BLaER1 treated with 17β-estradiol and CSF1 and Interleukin-3, amounts not matched to agents 10 nM and 100 nM (cell line): ENCODE measurements around the gene WFDC8.

Experiments used
- H3K27ac ChIP-seq, 11 experiments: shearing (Covaris generic); formaldehyde crosslinking; 2 replicates each; pipeline ENCODE4 v1.8.1; 2022
- H3K27me3 ChIP-seq, 11 experiments: shearing (Covaris generic); formaldehyde crosslinking; 2 replicates each; pipeline ENCODE4 v1.8.1; 2022
- H3K36me3 ChIP-seq, 11 experiments: shearing (Covaris generic); formaldehyde crosslinking; 2 replicates each; pipeline ENCODE4 v1.8.1; 2022
- H3K4me1 ChIP-seq, 10 experiments: shearing (Covaris generic); formaldehyde crosslinking; 2 replicates each; pipeline ENCODE4 v1.8.1; 2022
- H3K4me2 ChIP-seq, 11 experiments: shearing (Covaris generic); formaldehyde crosslinking; 2 replicates each; pipeline ENCODE4 v1.8.1; 2022
- H3K4me3 ChIP-seq, 10 experiments: shearing (Covaris generic); formaldehyde crosslinking; 2 replicates each; pipeline ENCODE4 v1.8.1; 2022
- H3K9ac ChIP-seq, 11 experiments: shearing (Covaris generic); formaldehyde crosslinking; 2 replicates each; pipeline ENCODE4 v1.8.1; 2022
- H3K9me3 ChIP-seq, 11 experiments: shearing (Covaris generic); formaldehyde crosslinking; replicated peaks in 1 of 11; 2 replicates each; pipeline ENCODE4 v1.8.1; 2022
- H4K20me1 ChIP-seq, 11 experiments: shearing (Covaris generic); formaldehyde crosslinking; 2 replicates each; pipeline ENCODE4 v1.8.1; 2022
- Cebpa-rat ChIP-seq, 11 experiments: shearing (Covaris generic); IDR thresholded peaks; 2 replicates each; pipeline ENCODE4 v1.8.1; 2022

WFDC8 gene

DNA sequence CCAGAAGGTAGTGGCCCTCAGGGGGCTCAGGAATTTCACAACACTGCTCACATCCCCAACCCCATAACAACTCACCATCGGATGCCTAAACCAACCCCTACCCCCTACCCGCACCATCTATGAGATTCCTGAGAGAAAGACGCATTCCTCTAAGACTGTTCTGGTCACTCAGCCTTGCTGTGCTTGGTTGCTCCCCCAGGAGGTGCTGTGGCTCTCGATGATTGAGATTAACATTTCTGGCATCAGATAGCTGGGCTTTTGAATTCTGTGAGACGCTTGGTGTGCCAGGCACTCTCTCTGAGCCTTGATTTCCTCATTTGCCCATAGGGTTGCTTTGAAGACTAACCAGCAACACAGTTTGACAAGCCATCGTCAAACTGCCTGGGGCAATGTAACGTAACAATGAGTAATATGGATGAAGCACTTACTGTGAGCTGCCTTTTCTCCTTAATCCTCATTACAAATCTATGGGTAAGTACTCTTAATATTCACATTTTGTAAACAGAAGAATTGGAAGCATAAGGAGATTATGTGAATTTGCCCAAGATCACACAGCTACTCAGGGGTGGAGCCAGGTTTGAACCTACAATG, 40.8 kb downstream of the WFDC8 start:
- Histone ChIP-seq H3K27me3 (no peaks in the 10 kb centered on the region), H4K20me1 (no peaks in the 10 kb centered on the region), H3K9ac (no peak overlapping the region), H3K9me3 (no peaks in the 10 kb centered on the region), H3K27ac (no peak overlapping the region), H3K4me1 (no peaks in the 10 kb centered on the region), H3K36me3 (no peaks in the 10 kb centered on the region), H3K4me3 (no peak overlapping the region), H3K4me2 (no peak overlapping the region)
- no peak for TF ChIP-seq Cebpa-rat (IDR thresholded peaks at IDR 0.05)

DNA sequence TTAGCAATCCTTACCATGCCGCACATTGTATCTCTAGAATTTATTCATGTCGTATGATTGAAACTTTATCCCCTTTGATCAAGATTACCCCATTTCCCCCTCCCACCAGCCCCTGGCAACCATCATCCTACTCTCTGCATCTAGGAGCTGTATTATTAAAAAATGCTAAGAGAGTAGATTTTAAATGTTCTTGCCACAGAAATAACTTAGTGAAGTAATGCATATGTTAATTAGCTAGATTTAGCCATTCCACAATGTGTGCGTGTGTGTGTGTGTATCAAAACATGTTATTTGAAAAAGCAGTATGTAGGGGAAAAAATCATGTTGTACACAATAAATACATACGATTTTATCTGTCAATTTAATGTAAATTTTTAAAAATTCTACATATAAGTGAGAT, 51.8 kb downstream of the WFDC8 start:
- Histone ChIP-seq H3K4me2 (no peak overlapping the region), H3K9me3 (no peaks in the 10 kb centered on the region), H3K27me3 (no peaks in the 10 kb centered on the region)

DNA sequence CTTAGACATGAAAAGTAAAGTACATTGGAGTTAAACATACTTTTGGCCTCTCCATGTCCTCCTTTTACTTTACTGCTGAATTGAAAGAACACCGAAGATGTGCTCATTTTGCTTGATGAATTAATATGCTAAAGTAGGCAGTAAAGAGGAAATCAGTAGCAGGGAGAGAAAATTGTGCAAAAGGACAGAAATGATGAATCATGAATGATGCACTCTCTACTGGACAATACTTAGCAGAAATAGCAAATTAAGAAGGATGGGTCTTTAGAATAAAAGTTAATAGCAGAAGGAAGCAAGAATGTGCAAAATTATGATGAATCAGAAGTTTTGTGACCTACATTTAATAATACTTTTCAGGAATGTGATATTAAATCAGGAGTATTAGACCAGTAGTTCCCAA, 55.3 kb downstream of the WFDC8 start:
- H3K36me3 ChIP-seq, result no peaks in the 10 kb centered on the region
- peak overlapping the region in 3 of 11 experiments; percentile 6 to 46 (median 45); a peak in 4 of 22 replicates for H3K4me2 ChIP-seq
- TF ChIP-seq Cebpa-rat (IDR thresholded peaks at IDR 0.05), result no peak
- H3K27me3 ChIP-seq, result no peaks in the 10 kb centered on the region
- H3K4me1 ChIP-seq, result peaks cover 0 to 13% (median 0%) of the 10 kb centered on the region in 10 experiments; a peak in 6 of 20 replicates
- no peak overlapping the region for H3K27ac ChIP-seq
- H3K9ac ChIP-seq, result no peak overlapping the region
- H4K20me1 ChIP-seq, result no peaks in the 10 kb centered on the region
- H3K4me3 ChIP-seq, result no peak overlapping the region
- no peaks in the 10 kb centered on the region for H3K9me3 ChIP-seq

More for the DNA sequence above, 51.8 kb downstream of the WFDC8 start:
- peaks cover 1 to 15% (median 3%) of the 10 kb centered on the region in 10 experiments; a peak in 19 of 20 replicates for H3K4me1 ChIP-seq
- no peak overlapping the region for H3K27ac ChIP-seq
- H3K4me3 ChIP-seq, result no peak overlapping the region
- no peaks in the 10 kb centered on the region for H3K36me3 ChIP-seq
- no peaks in the 10 kb centered on the region for H4K20me1 ChIP-seq
- no peak for TF ChIP-seq Cebpa-rat (IDR thresholded peaks at IDR 0.05)
- H3K9ac ChIP-seq, result no peak overlapping the region

DNA sequence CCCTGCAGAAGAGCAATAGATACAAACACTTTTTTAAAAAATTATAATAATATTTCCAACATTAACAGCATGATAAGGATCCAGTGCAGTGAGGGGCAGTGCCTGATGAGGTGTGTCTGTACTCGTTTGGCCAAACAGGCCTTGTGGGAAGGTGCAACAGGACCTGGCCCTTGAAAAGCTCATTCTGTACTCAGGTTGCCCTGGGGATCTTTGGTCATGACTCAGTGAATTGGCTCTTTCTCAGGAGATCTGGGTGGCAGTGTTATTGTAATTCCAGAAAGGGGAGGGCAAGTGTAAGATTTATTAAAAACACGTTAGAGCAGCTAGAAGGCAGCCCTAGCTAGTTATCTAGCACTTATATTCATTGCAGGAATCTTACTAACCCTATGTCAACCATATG, 60.8 kb downstream of the WFDC8 start:
- Histone ChIP-seq H3K36me3 (no peaks in the 10 kb centered on the region), H3K9ac (no peak overlapping the region), H3K27me3 (no peaks in the 10 kb centered on the region), H4K20me1 (no peaks in the 10 kb centered on the region), H3K4me2 (no peak overlapping the region), H3K27ac (no peak overlapping the region), H3K9me3 (no peaks in the 10 kb centered on the region), H3K4me1 (peaks cover 0 to under 1% (median 0%) of the 10 kb centered on the region in 10 experiments; a peak in 1 of 20 replicates), H3K4me3 (no peak overlapping the region)
- TF ChIP-seq Cebpa-rat (IDR thresholded peaks at IDR 0.05), result no peak

DNA sequence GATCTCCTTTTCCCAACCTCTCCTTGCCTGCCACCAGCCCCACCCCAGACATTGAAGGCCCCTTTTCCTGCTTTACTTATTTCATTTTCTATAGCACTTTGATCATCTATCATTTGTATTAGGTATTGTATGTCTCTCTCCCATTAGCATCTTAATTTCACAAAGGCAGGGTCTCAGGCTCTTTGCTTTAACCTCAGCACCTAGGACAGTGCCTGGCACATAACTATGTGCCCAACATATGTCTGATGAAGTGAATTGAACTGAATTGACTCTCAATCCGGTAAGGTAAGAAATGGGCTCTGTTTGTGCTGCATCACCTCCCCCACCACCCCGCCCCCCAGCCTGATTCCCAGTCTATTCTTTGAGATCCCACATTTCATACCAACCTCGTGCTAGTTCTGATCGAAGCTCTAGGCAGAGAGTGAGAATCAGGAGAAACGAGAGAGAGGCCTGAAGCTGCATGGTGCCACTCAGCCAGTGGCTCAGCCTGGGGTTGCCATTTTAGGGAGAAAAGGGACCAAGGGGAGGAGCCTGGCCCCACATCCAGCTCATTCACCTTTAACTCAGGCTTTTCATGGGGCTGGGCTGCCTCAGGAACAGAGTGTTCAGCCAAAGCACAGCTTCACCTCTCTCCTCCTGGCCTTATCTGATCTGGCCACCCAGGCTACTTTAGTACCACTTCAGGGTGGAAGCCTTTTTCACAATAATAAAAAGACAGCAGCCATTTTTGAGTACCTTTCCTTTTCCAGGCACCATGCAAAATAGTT, 63.8 kb downstream of the WFDC8 start, which contains the start of gene SPINT3:
Gene SPINT3, minus strand, starts transcription at position 476 of the 767 bp plus-strand sequence. Its CDS starts 14 bp downstream, at position 462.
- Histone ChIP-seq H3K4me2 (no peak within 1 kb of the TSS), H3K4me3 (no peak within 1 kb of the TSS), H4K20me1 (no peaks in the 10 kb centered on the region), H3K9ac (no peak within 1 kb of the TSS), H3K4me1 (no peaks in the 10 kb centered on the region), H3K27me3 (no peaks in the 10 kb centered on the region), H3K36me3 (no peaks in the 10 kb centered on the region), H3K9me3 (no peaks in the 10 kb centered on the region), H3K27ac (no peak within 1 kb of the TSS)
- no peak for TF ChIP-seq Cebpa-rat (IDR thresholded peaks at IDR 0.05)

DNA sequence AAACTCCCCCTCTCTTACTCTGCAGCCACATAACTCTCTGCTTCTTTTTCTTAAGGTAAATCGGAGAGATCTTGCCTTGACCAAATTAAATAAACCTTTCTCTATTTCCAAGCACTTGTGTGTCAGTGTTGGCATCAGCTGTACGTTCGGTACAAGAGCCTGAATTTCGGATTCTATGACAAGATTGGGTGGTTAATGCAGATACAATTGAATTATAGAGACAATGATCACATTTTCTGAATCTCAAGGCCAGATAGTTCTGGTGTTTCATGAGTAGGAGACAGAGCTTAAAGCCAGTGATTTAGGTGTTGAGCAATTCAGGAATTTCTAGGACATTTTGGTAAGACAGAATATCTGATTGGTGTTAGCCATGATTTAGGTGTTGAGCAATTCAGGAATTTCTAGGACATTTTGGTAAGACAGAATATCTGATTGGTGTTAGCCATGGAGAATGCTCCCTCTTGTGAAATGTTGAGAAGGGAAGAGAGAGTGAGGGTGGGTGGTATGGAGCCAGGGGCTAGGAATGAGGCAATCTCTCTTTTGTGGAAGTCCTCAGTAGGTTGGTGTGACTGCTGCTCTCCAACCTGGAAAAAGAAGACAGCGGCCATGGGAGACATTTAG, 68.7 kb downstream of the WFDC8 start:
- no peak overlapping the region for H3K4me3 ChIP-seq
- H3K4me2 ChIP-seq, result no peak overlapping the region
- no peaks in the 10 kb centered on the region for H4K20me1 ChIP-seq
- no peaks in the 10 kb centered on the region for H3K9me3 ChIP-seq
- no peaks in the 10 kb centered on the region; a peak in 2 of 20 replicates for H3K4me1 ChIP-seq
- no peak for TF ChIP-seq Cebpa-rat (IDR thresholded peaks at IDR 0.05)
- no peak overlapping the region for H3K27ac ChIP-seq
- H3K9ac ChIP-seq, result no peak overlapping the region
- H3K27me3 ChIP-seq, result no peaks in the 10 kb centered on the region
- no peaks in the 10 kb centered on the region for H3K36me3 ChIP-seq

DNA sequence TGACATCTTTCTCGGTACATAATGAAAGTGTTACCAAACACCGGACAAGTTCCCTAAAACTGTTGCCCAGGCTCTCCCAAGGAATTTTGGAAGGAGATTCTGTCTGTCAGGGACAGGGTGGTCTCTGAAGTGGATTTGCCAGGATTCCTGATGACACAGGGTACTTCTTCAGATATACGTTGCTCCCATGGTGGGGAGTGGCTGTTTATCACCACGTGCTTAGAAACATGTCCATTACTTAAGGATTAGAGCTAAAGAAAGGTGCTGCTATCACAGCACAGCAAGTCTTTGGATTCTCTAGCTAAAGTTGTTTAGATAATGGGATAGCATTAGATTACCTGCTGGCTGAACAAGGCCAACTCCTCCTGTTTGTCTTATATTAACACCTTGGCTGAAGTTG, 70.0 kb downstream of the WFDC8 start:
- Histone ChIP-seq H4K20me1 (no peaks in the 10 kb centered on the region), H3K4me1 (no peaks in the 10 kb centered on the region; a peak in 2 of 20 replicates), H3K9ac (no peak overlapping the region), H3K9me3 (no peaks in the 10 kb centered on the region), H3K36me3 (no peaks in the 10 kb centered on the region), H3K4me2 (no peak overlapping the region), H3K27me3 (no peaks in the 10 kb centered on the region), H3K27ac (no peak overlapping the region), H3K4me3 (no peak overlapping the region)
- TF ChIP-seq Cebpa-rat (IDR thresholded peaks at IDR 0.05), result no peak

DNA sequence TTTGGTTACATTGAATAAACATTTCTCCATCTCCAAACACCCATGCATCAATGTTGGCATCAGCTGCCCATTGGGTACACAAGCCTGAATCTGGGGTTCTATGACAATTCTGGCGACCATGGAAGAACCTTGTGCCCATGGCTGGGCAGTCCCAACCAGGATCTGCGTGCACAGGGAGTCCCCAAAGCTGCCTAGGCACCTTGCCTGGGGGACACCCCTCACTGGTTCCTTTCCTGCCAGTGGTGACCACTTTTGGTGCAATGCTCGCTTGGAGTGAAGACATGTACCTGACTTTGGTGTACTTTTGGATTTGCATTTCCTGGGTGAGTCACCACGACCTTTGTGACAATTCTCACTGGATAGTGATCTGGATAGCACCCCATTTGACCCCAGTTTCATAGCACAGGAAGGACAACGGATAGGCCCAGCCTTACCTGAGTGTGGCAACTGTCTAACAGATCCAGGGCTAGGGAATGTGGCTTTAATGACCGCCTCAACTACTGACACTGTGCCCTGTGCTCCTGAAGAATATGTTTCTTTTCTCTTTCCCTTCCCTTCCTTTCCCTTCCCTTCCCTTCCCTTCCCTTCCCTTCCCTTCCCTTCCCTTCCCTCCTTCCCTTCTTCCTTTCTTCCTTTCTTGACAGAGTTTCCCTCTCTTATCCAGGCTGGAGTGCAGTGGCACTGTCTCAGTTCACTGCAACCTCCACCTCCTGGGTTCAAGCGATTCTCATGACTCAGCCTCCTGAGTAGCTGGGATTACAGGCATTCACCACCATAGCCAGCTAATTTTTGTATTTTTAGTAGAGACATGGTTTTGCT, 70.8 kb downstream of the WFDC8 start:
- Histone ChIP-seq H4K20me1 (no peaks in the 10 kb centered on the region), H3K27ac (no peak overlapping the region), H3K36me3 (no peaks in the 10 kb centered on the region), H3K27me3 (no peaks in the 10 kb centered on the region), H3K9ac (no peak overlapping the region), H3K4me2 (no peak overlapping the region), H3K4me1 (no peaks in the 10 kb centered on the region; a peak in 2 of 20 replicates), H3K9me3 (no peaks in the 10 kb centered on the region), H3K4me3 (no peak overlapping the region)
- no peak for TF ChIP-seq Cebpa-rat (IDR thresholded peaks at IDR 0.05)
